Thymus (tissue), 11 donors: ENCODE results near the gene LDB3. TPM values are rescaled to one million over a fixed set of nuclear protein-coding genes. Genes with fewer than 3 reads are reported as not detected.

Experiments used
- DNase-seq, 9 donors: peaks; one replicate each; pipeline ENCODE4 v3.0.0-alpha.2; 2013; ENCODE audit warnings: low spot score in 9 of 9, low read depth in 6 of 9, missing footprints in 1 of 9
- H3K27ac ChIP-seq, 2 donors: one replicate each; pipeline ENCODE4 v1.5.1; 2013; ENCODE audit warnings: control low read depth in 1 of 2, low read depth in 1 of 2, low read length in 1 of 2, mild to moderate bottlenecking in 1 of 2, moderate library complexity in 1 of 2
- H3K27me3 ChIP-seq, 2 donors: one replicate each; pipeline ENCODE4 v1.5.1; 2013; ENCODE audit warnings: low read length in 1 of 2; ENCODE audit not compliant: control insufficient read depth in 2 of 2, insufficient read depth in 1 of 2
- H3K36me3 ChIP-seq, 2 donors: one replicate each; pipeline ENCODE4 v1.5.1; 2013; ENCODE audit warnings: low read length in 1 of 2, mild to moderate bottlenecking in 1 of 2, moderate library complexity in 1 of 2; ENCODE audit not compliant: control insufficient read depth in 2 of 2, insufficient read depth in 2 of 2
- H3K4me1 ChIP-seq, 2 donors: one replicate each; pipeline ENCODE4 v1.5.1; 2013; ENCODE audit warnings: low read length in 2 of 2; ENCODE audit not compliant: control insufficient read depth in 2 of 2, insufficient read depth in 2 of 2
- H3K4me3 ChIP-seq, 2 donors: one replicate each; pipeline ENCODE4 v1.5.1; 2013; ENCODE audit warnings: low read length in 2 of 2, control low read depth in 1 of 2, mild to moderate bottlenecking in 1 of 2
- H3K9me3 ChIP-seq, 2 donors: one replicate each; pipeline ENCODE4 v1.5.1; 2013; ENCODE audit warnings: low read length in 1 of 2, mild to moderate bottlenecking in 1 of 2; ENCODE audit not compliant: control insufficient read depth in 2 of 2, insufficient read depth in 1 of 2
- WGBS: extraction: QIAGEN DNeasy Blood & Tissue Kit; methylation state at CpG from one replicate; pipeline ENCODE4 v1.1.7; 2013; 5-methylcytosine and 5-hydroxymethylcytosine counted together
- polyA plus RNA-seq: library from polyadenylated mRNA; stranded (reverse); fragments of 200-250 nt; gene quantifications from one replicate; pipeline ENCODE4 v1.2.3, GENCODE V29; 2013
- total RNA-seq: library from RNA; stranded (reverse); fragments of 120-200 nt; gene quantifications from one replicate; pipeline ENCODE4 v1.2.4, GENCODE V29; 2013
- donor health status: healthy.

The LDB3 gene
- total and polyA plus RNA-seq, 2 donors: 0.38 to 2.9 TPM

DNA sequence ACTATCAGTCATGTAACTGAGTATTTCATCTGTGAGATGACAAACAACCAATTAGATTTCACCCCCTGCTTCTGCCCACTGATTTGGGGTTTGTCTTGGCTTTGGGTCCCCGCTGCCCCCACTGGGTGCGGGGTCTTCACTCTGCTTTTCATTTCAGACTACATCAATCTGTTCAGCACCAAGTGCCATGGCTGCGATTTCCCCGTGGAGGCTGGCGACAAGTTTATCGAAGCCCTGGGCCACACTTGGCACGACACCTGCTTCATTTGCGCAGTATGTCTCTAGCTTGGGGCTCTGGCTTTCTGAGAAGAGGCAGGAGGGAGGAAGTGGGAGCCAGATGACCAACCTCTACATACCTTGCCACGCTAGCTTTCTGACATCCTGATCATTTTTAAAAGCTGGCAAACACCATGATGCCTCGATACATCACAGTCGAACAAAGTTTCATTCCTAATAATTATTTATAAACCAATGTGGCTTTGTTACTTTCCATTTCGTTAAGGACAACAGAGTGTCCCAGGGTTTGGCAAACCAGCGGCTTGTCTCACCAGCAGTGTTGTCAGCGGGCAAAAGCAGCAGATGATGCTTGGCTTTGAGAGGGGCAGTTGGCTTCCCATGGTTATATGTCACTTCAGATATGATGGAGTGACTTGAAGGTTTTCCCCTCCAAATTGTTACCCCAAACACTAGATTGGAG lies 57.8 kb downstream of the LDB3 start:
- H3K4me3 ChIP-seq: no peak overlapping the region
- 96% methylated on average over 14 of the region's 14 CpGs for whole genome bisulfite sequencing
- no peaks in the 10 kb centered on the region for H3K36me3 ChIP-seq
- H3K4me1 ChIP-seq: no peaks in the 10 kb centered on the region
- no peak for DNase-seq
- H3K27me3 ChIP-seq: peaks cover 0 to 5% of the 10 kb centered on the region in 2 donors
- no peaks in the 10 kb centered on the region for H3K9me3 ChIP-seq
- H3K27ac ChIP-seq: no peak overlapping the region

DNA sequence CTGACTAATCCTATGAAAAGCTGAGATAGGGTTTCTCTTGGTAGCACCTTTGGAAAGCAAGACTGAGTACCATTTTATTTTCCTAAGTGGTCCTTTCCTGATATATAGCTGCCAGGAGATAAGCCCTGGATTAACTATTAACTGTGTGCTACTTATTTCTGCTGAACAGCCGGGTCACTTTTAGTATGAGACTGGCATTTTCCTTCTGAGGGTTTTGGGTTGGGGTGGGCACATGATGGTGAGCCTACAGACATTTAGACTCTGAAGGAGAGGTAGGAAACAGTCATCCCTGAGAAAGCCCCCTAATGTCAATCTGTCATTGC lies 58.3 kb downstream of the LDB3 start:
- Histone ChIP-seq H3K36me3 (no peaks in the 10 kb centered on the region), H3K27me3 (peaks cover 0 to 2% of the 10 kb centered on the region in 2 donors), H3K4me1 (no peaks in the 10 kb centered on the region), H3K27ac (no peak overlapping the region), H3K4me3 (no peak overlapping the region), H3K9me3 (no peaks in the 10 kb centered on the region)
- WGBS: 96% methylated on average over 1 of the region's 1 CpG
- no peak for DNase-seq

DNA sequence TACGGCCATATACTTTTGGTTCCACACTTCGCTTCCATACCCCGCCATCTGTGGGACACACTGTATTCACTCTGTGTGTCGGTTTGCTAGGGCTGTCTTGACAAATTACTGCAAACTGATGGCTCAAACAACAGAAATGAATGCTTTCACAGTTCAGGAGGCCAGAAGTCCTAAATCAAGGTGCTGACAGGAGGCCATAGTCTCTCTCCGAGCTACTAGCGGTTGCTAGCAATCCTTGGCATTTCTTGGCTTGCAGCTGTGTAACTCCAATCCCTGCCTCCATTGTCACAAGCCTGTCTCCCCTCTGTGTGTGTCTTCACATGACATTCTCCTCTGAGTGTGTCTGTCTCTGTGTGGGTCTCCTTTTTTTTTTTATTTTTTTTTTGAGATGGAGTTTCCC lies 59.2 kb downstream of the LDB3 start:
- 82% methylated on average over 6 of the region's 6 CpGs for WGBS
- H3K27me3 ChIP-seq: peaks cover 0 to 2% of the 10 kb centered on the region in 2 donors
- H3K27ac ChIP-seq: no peak overlapping the region

DNA sequence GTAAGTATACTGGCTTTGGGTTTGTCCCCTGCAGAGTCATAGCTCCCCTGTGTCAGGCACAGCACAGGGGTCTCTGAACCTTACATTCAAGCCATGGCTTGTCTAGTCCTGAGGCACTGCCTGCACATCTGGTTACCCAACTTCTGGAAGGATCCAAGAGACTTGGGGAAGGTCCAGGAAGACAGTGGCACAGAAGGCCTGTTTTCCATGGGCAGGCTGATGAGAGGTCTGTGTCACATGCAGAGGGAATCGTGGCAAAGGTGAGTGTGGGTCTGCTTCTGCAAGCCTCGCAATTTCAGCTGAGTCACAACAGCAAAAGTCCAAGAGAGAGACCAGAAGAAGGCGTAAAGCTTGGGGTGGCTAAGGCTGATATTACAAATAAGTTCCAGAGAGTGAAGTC lies 59.7 kb downstream of the LDB3 start:
- no peak overlapping the region for H3K4me3 ChIP-seq
- whole genome bisulfite sequencing: 91% methylated on average over 3 of the region's 3 CpGs
- no peaks in the 10 kb centered on the region for H3K9me3 ChIP-seq
- no peaks in the 10 kb centered on the region for H3K36me3 ChIP-seq
- H3K4me1 ChIP-seq: no peaks in the 10 kb centered on the region
- H3K27ac ChIP-seq: no peak overlapping the region
- DNase-seq: no peak
- H3K27me3 ChIP-seq: peaks cover 0 to 2% of the 10 kb centered on the region in 2 donors

More for the DNA sequence above, 59.2 kb downstream of the LDB3 start:
- H3K4me1 ChIP-seq: no peaks in the 10 kb centered on the region
- no peaks in the 10 kb centered on the region for H3K36me3 ChIP-seq
- no peak for DNase-seq
- H3K4me3 ChIP-seq: no peak overlapping the region
- H3K9me3 ChIP-seq: no peaks in the 10 kb centered on the region

DNA sequence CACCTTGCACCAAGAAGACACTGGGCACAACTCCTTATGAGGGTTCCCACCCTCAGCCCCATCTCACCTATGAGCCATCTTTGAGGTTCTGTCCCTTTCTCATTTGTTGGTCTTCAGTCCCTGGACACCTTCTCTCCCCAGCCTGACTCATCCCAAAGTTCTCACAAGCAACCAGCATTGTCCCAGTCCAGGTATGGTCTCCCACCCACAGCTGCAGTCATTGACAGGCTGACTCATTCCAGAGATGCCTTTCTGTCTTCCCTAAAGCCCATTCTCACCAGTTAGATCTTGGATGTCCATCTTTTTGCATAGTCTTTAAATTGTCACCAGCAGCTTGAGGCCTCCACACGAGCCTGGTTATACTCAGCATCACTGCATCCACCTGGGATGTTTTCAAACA lies 61.4 kb downstream of the LDB3 start:
- DNase-seq: no peak
- H3K36me3 ChIP-seq: no peaks in the 10 kb centered on the region
- peaks cover 0 to 4% of the 10 kb centered on the region in 2 donors for H3K27me3 ChIP-seq
- H3K27ac ChIP-seq: no peak overlapping the region
- H3K4me1 ChIP-seq: no peaks in the 10 kb centered on the region
- H3K4me3 ChIP-seq: no peak overlapping the region
- WGBS: 91% methylated on average over 1 of the region's 1 CpG
- H3K9me3 ChIP-seq: no peaks in the 10 kb centered on the region

DNA sequence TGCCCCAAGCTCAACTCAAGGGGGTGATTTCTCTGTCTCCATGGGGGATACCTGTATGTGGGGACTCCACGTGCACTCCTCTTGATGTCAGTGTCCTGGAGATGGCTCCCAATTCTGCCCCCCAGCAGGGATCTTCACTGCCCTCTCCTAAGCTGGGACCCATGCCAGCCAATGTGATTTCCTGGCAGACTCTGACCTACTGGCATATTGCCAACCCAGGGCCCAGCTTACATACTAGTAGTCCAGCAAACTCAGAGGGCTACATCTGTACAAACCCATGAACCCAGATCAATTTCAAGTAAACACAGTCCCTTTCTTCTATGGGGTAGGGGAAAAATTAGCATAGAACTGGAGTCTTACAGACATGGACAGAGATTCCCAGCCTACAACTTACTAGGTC lies 61.9 kb downstream of the LDB3 start:
- no peaks in the 10 kb centered on the region for H3K4me1 ChIP-seq
- no peak overlapping the region for H3K4me3 ChIP-seq
- no peak for DNase-seq
- WGBS: 96% methylated on average over 1 of the region's 1 CpG
- H3K9me3 ChIP-seq: no peaks in the 10 kb centered on the region
- H3K36me3 ChIP-seq: no peaks in the 10 kb centered on the region
- no peak overlapping the region for H3K27ac ChIP-seq
- H3K27me3 ChIP-seq: peaks cover 0 to 4% of the 10 kb centered on the region in 2 donors

DNA sequence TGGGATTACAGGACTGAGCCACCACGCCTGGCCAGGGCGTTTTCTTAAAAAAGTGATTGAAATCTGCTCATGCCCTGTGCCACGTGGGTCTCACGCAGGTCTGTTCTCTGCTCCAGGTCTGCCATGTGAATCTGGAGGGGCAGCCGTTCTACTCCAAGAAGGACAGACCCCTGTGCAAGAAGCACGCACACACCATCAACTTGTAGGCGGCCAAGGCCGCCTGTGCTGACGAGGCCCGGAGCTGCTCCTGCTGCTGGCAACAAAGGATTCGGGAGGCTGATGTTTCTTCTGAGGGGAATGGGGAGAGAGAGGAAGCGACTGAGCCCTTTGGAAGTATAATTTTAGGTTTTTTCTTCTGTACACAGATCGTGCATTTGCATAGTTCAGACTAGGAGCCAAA lies 64.5 kb downstream of the LDB3 start:
- no peak for DNase-seq
- Histone ChIP-seq H3K36me3 (no peaks in the 10 kb centered on the region), H3K4me3 (no peak overlapping the region), H3K4me1 (no peaks in the 10 kb centered on the region), H3K27ac (no peak overlapping the region), H3K9me3 (no peaks in the 10 kb centered on the region), H3K27me3 (peaks cover 0 to 2% of the 10 kb centered on the region in 2 donors)
- WGBS: 95% methylated on average over 13 of the region's 13 CpGs

DNA sequence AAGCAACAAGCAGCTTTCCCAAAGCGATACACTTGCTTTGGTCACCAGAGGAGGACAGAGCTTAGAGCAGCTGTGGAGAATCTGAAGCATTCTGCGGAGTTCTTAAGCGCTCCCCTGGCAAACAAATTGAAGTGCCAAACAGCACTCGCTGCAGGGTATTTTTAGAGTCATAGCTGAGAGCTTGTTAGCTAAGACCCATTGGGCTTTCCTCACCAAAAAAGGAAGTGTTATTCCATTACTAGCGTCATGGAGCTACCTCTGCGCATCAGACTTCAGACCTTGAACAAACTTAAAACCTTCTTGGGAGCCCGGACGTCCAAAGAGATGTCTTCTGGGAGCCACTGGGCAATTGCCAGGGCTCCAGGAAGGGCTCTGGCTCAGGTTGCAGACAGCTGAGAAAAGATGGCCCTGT lies 65.0 kb downstream of the LDB3 start:
- H3K4me1 ChIP-seq: no peaks in the 10 kb centered on the region
- WGBS: 97% methylated on average over 8 of the region's 8 CpGs
- peaks cover 0 to 2% of the 10 kb centered on the region in 2 donors for H3K27me3 ChIP-seq
- H3K27ac ChIP-seq: no peak overlapping the region
- no peak overlapping the region for H3K4me3 ChIP-seq
- DNase-seq: no peak
- H3K9me3 ChIP-seq: no peaks in the 10 kb centered on the region
- no peaks in the 10 kb centered on the region for H3K36me3 ChIP-seq

DNA sequence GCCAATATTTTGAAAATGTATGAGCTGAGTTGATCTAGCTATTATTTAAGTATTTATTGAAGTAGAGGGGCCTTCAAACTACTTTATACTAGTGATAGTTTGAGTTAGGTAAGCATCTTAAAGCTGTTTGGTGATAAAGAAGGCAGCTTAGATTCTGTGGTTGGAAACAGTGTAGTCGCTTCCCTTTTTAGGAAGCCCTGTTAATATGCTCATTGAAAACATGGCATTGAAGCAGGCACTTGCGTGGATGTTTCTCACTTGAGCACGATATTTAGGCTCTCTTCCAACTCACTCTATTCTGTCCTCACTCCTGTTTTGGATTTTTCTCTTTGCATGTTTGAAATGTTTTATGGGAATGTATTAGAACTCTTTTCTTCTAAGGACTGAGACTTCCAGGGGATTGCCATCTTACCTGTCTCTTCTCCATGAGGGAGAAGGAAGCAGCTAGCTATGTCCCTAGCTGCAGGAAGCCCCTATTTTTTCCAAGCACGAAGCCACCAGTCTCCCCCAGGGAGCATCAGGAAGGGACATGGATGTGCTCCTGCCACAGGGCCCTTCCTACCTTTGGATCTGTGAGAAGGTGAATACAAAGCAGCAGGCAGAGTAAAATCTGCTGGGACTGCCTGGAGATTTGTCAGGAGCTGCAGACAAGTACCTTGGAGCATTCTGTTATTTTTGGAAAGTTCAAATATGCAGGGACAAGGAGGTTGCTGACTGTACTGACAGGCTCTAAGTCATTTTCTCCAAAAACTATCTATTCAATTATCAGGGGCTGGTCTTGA lies 66.1 kb downstream of the LDB3 start:
- WGBS: 32% methylated on average over 4 of the region's 4 CpGs
- Histone ChIP-seq H3K27ac (no peak overlapping the region), H3K9me3 (no peaks in the 10 kb centered on the region), H3K36me3 (no peaks in the 10 kb centered on the region), H3K4me3 (no peak overlapping the region), H3K27me3 (peaks cover 0 to 2% of the 10 kb centered on the region in 2 donors), H3K4me1 (no peaks in the 10 kb centered on the region)
- DNase-seq: no peak
